ENCODE results near the gene BAK1. TPM values are rescaled to one million over a fixed set of nuclear protein-coding genes. Genes with fewer than 3 reads are reported as not detected.
A peak's percentile ranks its signal among the peaks of the same experiment; 100 is the strongest.

BAK1 gene
- total RNA-seq, 1 experiment from 2014 or later: 23.7 TPM

GRCh38 chr6:33592595-33593413 lies 12.7 kb upstream of the BAK1 start:
- no TSS peak for BruUV-seq (replicated peaks)
- Histone ChIP-seq H3K27ac (ENCODE audit: low read length) (no peak overlapping the region), H2AFZ (ENCODE audit: low read length) (peak overlapping the region; percentile 70), H3K27me3 (ENCODE audit: low read length) (no peaks in the 10 kb centered on the region), H3K4me1 (ENCODE audit: insufficient read depth, low read length) (peaks cover 37% of the 10 kb centered on the region), H3K79me2 (ENCODE audit: low read length) (no peaks in the 10 kb centered on the region), H4K20me1 (ENCODE audit: low read length) (no peaks in the 10 kb centered on the region), H3K9ac (ENCODE audit: low read length) (no peak overlapping the region), H3K4me3 (ENCODE audit: low read length) (peak overlapping the region; percentile 24; the same call in 1 of the 2 replicates), H3K9me3 (ENCODE audit: low read length) (no peaks in the 10 kb centered on the region), H3K4me2 (ENCODE audit: low read length) (peak overlapping the region; percentile 63), H3K9me2 (replicated peaks; ENCODE audit: low read length) (no peaks in the 10 kb centered on the region), H3K36me3 (ENCODE audit: low read depth, low read length) (no peaks in the 10 kb centered on the region), H3F3A (ENCODE audit: low read length, unreplicated experiment) (no peaks in the 10 kb centered on the region)
- DNase-seq (no peak), ATAC-seq (no peak)
- intact Hi-C loops (cut with micrococcal nuclease): no loop called here
- TF ChIP-seq, protein P1, sequence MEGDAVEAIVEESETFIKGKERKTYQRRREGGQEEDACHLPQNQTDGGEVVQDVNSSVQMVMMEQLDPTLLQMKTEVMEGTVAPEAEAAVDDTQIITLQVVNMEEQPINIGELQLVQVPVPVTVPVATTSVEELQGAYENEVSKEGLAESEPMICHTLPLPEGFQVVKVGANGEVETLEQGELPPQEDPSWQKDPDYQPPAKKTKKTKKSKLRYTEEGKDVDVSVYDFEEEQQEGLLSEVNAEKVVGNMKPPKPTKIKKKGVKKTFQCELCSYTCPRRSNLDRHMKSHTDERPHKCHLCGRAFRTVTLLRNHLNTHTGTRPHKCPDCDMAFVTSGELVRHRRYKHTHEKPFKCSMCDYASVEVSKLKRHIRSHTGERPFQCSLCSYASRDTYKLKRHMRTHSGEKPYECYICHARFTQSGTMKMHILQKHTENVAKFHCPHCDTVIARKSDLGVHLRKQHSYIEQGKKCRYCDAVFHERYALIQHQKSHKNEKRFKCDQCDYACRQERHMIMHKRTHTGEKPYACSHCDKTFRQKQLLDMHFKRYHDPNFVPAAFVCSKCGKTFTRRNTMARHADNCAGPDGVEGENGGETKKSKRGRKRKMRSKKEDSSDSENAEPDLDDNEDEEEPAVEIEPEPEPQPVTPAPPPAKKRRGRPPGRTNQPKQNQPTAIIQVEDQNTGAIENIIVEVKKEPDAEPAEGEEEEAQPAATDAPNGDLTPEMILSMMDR (conservative IDR thresholded peaks at IDR 0.05; ENCODE audit: low read depth, low read length): no peak
- TF ChIP-seq EZH2 (IDR thresholded peaks at IDR 0.05; ENCODE audit: low read length, unreplicated experiment) (no peak), EZH2phosphoT487 (IDR thresholded peaks at IDR 0.05; ENCODE audit: borderline replicate concordance, low read length) (no peak)
- CTCF ChIA-PET: no interaction called here
- POLR2A ChIA-PET (ENCODE audit: unreplicated experiment): no interaction called here

DNA sequence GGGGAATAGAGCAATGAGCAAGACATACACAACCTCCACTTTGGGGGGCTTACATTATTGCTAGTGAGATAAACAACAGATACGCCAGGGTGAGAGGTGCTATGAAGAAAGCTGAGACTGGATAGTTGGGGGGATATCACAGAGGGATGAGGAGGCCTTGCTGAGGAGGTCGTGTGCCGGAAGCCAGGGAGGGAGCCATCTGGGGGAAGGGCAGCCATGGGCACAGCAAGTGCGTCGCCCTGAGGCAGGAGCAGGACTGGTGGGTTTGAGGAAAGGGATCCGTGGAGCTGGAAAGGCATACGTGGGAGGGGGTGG lies 12.2 kb upstream of the BAK1 start:
- ATAC-seq (no peak), DNase-seq (no peak)
- Histone ChIP-seq H3F3A (ENCODE audit: low read length, unreplicated experiment) (no peaks in the 10 kb centered on the region), H3K9me2 (replicated peaks; ENCODE audit: low read length) (no peaks in the 10 kb centered on the region), H3K79me2 (ENCODE audit: low read length) (no peaks in the 10 kb centered on the region), H3K27me3 (ENCODE audit: low read length) (no peaks in the 10 kb centered on the region), H3K4me1 (ENCODE audit: insufficient read depth, low read length) (peaks cover 37% of the 10 kb centered on the region), H3K4me2 (ENCODE audit: low read length) (no peak overlapping the region), H3K9ac (ENCODE audit: low read length) (no peak overlapping the region), H3K36me3 (ENCODE audit: low read depth, low read length) (no peaks in the 10 kb centered on the region), H3K9me3 (ENCODE audit: low read length) (no peaks in the 10 kb centered on the region), H3K27ac (ENCODE audit: low read length) (no peak overlapping the region), H4K20me1 (ENCODE audit: low read length) (no peaks in the 10 kb centered on the region), H3K4me3 (ENCODE audit: low read length) (no peak overlapping the region), H2AFZ (ENCODE audit: low read length) (no peak overlapping the region)
- intact Hi-C loops (cut with micrococcal nuclease): no loop called here
- POLR2A ChIA-PET (ENCODE audit: unreplicated experiment): no interaction called here
- CTCF ChIA-PET: no interaction called here
- TF ChIP-seq EZH2 (IDR thresholded peaks at IDR 0.05; ENCODE audit: low read length, unreplicated experiment) (no peak), EZH2phosphoT487 (IDR thresholded peaks at IDR 0.05; ENCODE audit: borderline replicate concordance, low read length) (no peak)
- TF ChIP-seq, protein P1 (conservative IDR thresholded peaks at IDR 0.05; ENCODE audit: low read depth, low read length): no peak
- BruUV-seq (replicated peaks): no TSS peak

DNA sequence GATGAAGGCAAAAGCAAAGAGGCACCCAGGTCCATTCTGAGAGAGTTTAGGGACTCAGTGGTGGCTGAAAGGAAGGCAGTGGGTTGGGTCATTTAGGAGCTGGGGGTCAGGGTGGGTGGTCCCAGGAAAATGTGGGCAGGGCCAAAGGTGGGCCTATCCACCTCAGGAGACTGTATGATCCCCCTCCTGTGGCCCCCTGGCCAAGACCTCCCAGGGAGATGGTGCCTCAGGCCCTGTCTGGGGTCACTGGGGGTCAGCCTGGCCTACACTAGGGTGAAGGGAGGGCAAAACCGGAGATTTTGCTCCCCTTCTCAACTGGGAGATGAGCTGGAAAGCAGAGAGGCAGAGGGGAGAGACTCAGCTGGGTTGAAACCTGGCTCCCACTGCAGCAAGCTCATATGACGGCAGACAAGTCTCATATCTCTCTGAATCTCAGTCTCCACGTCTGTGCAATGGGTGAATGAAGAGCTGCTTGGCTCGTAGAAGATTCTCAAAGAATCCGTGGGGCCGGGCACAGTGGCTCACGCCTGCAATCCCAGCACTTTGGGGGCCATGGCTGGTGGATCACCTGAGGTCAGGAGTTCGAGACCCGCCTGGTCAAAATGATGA lies 11.5 kb upstream of the BAK1 start:
- Histone ChIP-seq H3K36me3 (ENCODE audit: low read depth, low read length) (no peaks in the 10 kb centered on the region), H4K20me1 (ENCODE audit: low read length) (no peaks in the 10 kb centered on the region), H3K9ac (ENCODE audit: low read length) (peak overlapping the region; percentile 83; the same call in 1 of the 2 replicates), H3K27me3 (ENCODE audit: low read length) (no peaks in the 10 kb centered on the region), H3K79me2 (ENCODE audit: low read length) (no peaks in the 10 kb centered on the region), H3K4me3 (ENCODE audit: low read length) (no peak overlapping the region), H3K4me1 (ENCODE audit: insufficient read depth, low read length) (peaks cover 37% of the 10 kb centered on the region), H2AFZ (ENCODE audit: low read length) (peak overlapping the region; percentile 46; the same call in 1 of the 2 replicates), H3F3A (ENCODE audit: low read length, unreplicated experiment) (no peaks in the 10 kb centered on the region), H3K27ac (ENCODE audit: low read length) (peak overlapping the region; percentile 93), H3K4me2 (ENCODE audit: low read length) (0 out of 2 replicates have a peak overlapping the region, but pooled peaks have one; percentile 67), H3K9me2 (replicated peaks; ENCODE audit: low read length) (no peaks in the 10 kb centered on the region), H3K9me3 (ENCODE audit: low read length) (no peaks in the 10 kb centered on the region)
- ATAC-seq (no peak), DNase-seq (no peak)
- intact Hi-C loops (cut with micrococcal nuclease): loop anchor here (2.0 kb wide), 1 partner anchor 41 kb away; no protein-coding TSS in a partner anchor
- no TSS peak for BruUV-seq (replicated peaks)
- TF ChIP-seq EZH2 (IDR thresholded peaks at IDR 0.05; ENCODE audit: low read length, unreplicated experiment) (no peak), EZH2phosphoT487 (IDR thresholded peaks at IDR 0.05; ENCODE audit: borderline replicate concordance, low read length) (no peak)
- TF ChIP-seq, protein P1 (conservative IDR thresholded peaks at IDR 0.05; ENCODE audit: low read depth, low read length): no peak
- POLR2A ChIA-PET (ENCODE audit: unreplicated experiment): no interaction called here
- CTCF ChIA-PET: no interaction called here

Data from PC-3 (cell line).